Central memory CD8-positive, alpha-beta T cell (primary cell): ENCODE data around the gene SLC40A1.

Experiments used
- ATAC-seq: fragments of 150-1000 bp; cut with Tn5 transposase; replicated peaks from 2 replicates; pipeline ENCODE4 v1.10.0; 2022; ENCODE audit warnings: mild to moderate bottlenecking, moderate FRiP score, moderate number of reproducible peaks; ENCODE audit not compliant: poor library complexity, severe bottlenecking; ENCODE audit errors: extremely low read depth
- DNase-seq, 2 donors: peaks; one replicate each; pipeline ENCODE4 v3.0.0; 2021; ENCODE audit warnings: low spot score in 2 of 2
- H3K27ac Mint-ChIP-seq: one replicate; pipeline ENCODE4 v1.8.0; 2022; ENCODE audit warnings: low read depth, mild to moderate bottlenecking, moderate library complexity, mixed read lengths
- H3K27me3 Mint-ChIP-seq: one replicate; pipeline ENCODE4 v1.8.0; 2022; ENCODE audit warnings: mixed read lengths
- H3K36me3 Mint-ChIP-seq: one replicate; pipeline ENCODE4 v1.8.0; 2022; ENCODE audit warnings: mild to moderate bottlenecking, moderate library complexity, mixed read lengths; ENCODE audit not compliant: insufficient read depth
- H3K4me1 Mint-ChIP-seq: one replicate; pipeline ENCODE4 v1.8.0; 2022; ENCODE audit warnings: mixed read lengths
- H3K4me3 Mint-ChIP-seq: one replicate; pipeline ENCODE4 v1.8.0; 2022; ENCODE audit warnings: mild to moderate bottlenecking, moderate library complexity, mixed read lengths
- H3K9me3 Mint-ChIP-seq: one replicate; pipeline ENCODE4 v1.8.0; 2022; ENCODE audit warnings: mixed read lengths

The SLC40A1 gene

GRCh38 chr2:189555232-189555631, 25.4 kb downstream of the SLC40A1 start:
- DNase-seq: no peak
- no peak for ATAC-seq
- peaks cover 8% of the 10 kb centered on the region for H3K4me1 Mint-ChIP-seq
- H3K9me3 Mint-ChIP-seq: no peaks in the 10 kb centered on the region
- peaks cover 13% of the 10 kb centered on the region for H3K27me3 Mint-ChIP-seq
- H3K36me3 Mint-ChIP-seq: no peaks in the 10 kb centered on the region
- no peak overlapping the region for H3K27ac Mint-ChIP-seq
- no peak overlapping the region for H3K4me3 Mint-ChIP-seq

GRCh38 chr2:189553504-189554088, 27.0 kb downstream of the SLC40A1 start:
- no peak overlapping the region for H3K4me3 Mint-ChIP-seq
- H3K36me3 Mint-ChIP-seq: no peaks in the 10 kb centered on the region
- no peaks in the 10 kb centered on the region for H3K4me1 Mint-ChIP-seq
- DNase-seq (no peak), ATAC-seq (no peak)
- H3K27me3 Mint-ChIP-seq: peaks cover 13% of the 10 kb centered on the region
- no peak overlapping the region for H3K27ac Mint-ChIP-seq
- no peaks in the 10 kb centered on the region for H3K9me3 Mint-ChIP-seq

GRCh38 chr2:189552991-189553404, 27.6 kb downstream of the SLC40A1 start:
- Mint-ChIP-seq H3K27me3 (peaks cover 13% of the 10 kb centered on the region), H3K9me3 (no peaks in the 10 kb centered on the region), H3K4me3 (no peak overlapping the region), H3K27ac (no peak overlapping the region), H3K36me3 (no peaks in the 10 kb centered on the region), H3K4me1 (no peaks in the 10 kb centered on the region)
- DNase-seq (no peak), ATAC-seq (no peak)

GRCh38 chr2:189552334-189552990, 28.1 kb downstream of the SLC40A1 start:
- Mint-ChIP-seq H3K4me1 (no peaks in the 10 kb centered on the region), H3K4me3 (no peak overlapping the region), H3K27me3 (peaks cover 13% of the 10 kb centered on the region), H3K9me3 (no peaks in the 10 kb centered on the region), H3K27ac (no peak overlapping the region), H3K36me3 (no peaks in the 10 kb centered on the region)
- DNase-seq: no peak
- no peak for ATAC-seq

GRCh38 chr2:189551808-189552207, 28.8 kb downstream of the SLC40A1 start:
- no peak overlapping the region for H3K4me3 Mint-ChIP-seq
- no peaks in the 10 kb centered on the region for H3K4me1 Mint-ChIP-seq
- no peak overlapping the region for H3K27ac Mint-ChIP-seq
- no peaks in the 10 kb centered on the region for H3K9me3 Mint-ChIP-seq
- DNase-seq: no peak
- peaks cover 16% of the 10 kb centered on the region for H3K27me3 Mint-ChIP-seq
- ATAC-seq: no peak
- H3K36me3 Mint-ChIP-seq: no peaks in the 10 kb centered on the region

- Mint-ChIP-seq H3K9me3 (no peaks in the 10 kb centered on the region), H3K27me3 (peaks cover 21% of the 10 kb centered on the region), H3K4me3 (no peak overlapping the region), H3K4me1 (no peaks in the 10 kb centered on the region), H3K36me3 (no peaks in the 10 kb centered on the region), H3K27ac (no peak overlapping the region)
- no peak for DNase-seq
- ATAC-seq: no peak
These were observed 31.1 kb downstream of the SLC40A1 start for GRCh38 chr2:189549449-189549832.

GRCh38 chr2:189548666-189549448, 31.7 kb downstream of the SLC40A1 start:
- peaks cover 21% of the 10 kb centered on the region for H3K27me3 Mint-ChIP-seq
- ATAC-seq (no peak), DNase-seq (no peak)
- H3K9me3 Mint-ChIP-seq: no peaks in the 10 kb centered on the region
- H3K27ac Mint-ChIP-seq: no peak overlapping the region
- no peaks in the 10 kb centered on the region for H3K36me3 Mint-ChIP-seq
- H3K4me3 Mint-ChIP-seq: no peak overlapping the region
- H3K4me1 Mint-ChIP-seq: no peaks in the 10 kb centered on the region

- DNase-seq (no peak), ATAC-seq (no peak)
- Mint-ChIP-seq H3K36me3 (no peaks in the 10 kb centered on the region), H3K4me3 (no peak overlapping the region), H3K4me1 (no peaks in the 10 kb centered on the region), H3K9me3 (no peaks in the 10 kb centered on the region), H3K27ac (no peak overlapping the region), H3K27me3 (peaks cover 29% of the 10 kb centered on the region)
These were observed 35.2 kb downstream of the SLC40A1 start for GRCh38 chr2:189545418-189545817.

- ATAC-seq: no peak
- H3K4me3 Mint-ChIP-seq: no peak overlapping the region
These were observed 36.1 kb downstream of the SLC40A1 start for GRCh38 chr2:189544318-189545042.

GRCh38 chr2:189543367-189543766, 37.2 kb downstream of the SLC40A1 start:
- Mint-ChIP-seq H3K9me3 (no peaks in the 10 kb centered on the region), H3K4me1 (no peaks in the 10 kb centered on the region), H3K27me3 (peaks cover 36% of the 10 kb centered on the region), H3K27ac (no peak overlapping the region), H3K36me3 (no peaks in the 10 kb centered on the region), H3K4me3 (no peak overlapping the region)
- ATAC-seq (no peak), DNase-seq (no peak)

More at GRCh38 chr2:189544318-189545042, 36.1 kb downstream of the SLC40A1 start:
- H3K9me3 Mint-ChIP-seq: no peaks in the 10 kb centered on the region
- H3K27ac Mint-ChIP-seq: no peak overlapping the region
- peaks cover 29% of the 10 kb centered on the region for H3K27me3 Mint-ChIP-seq
- DNase-seq: no peak
- no peaks in the 10 kb centered on the region for H3K4me1 Mint-ChIP-seq
- no peaks in the 10 kb centered on the region for H3K36me3 Mint-ChIP-seq

- peaks cover 44% of the 10 kb centered on the region for H3K27me3 Mint-ChIP-seq
- no peaks in the 10 kb centered on the region for H3K36me3 Mint-ChIP-seq
- H3K9me3 Mint-ChIP-seq: no peaks in the 10 kb centered on the region
- no peaks in the 10 kb centered on the region for H3K4me1 Mint-ChIP-seq
- no peak overlapping the region for H3K4me3 Mint-ChIP-seq
- no peak overlapping the region for H3K27ac Mint-ChIP-seq
- DNase-seq (no peak), ATAC-seq (no peak)
These were observed 38.3 kb downstream of the SLC40A1 start for GRCh38 chr2:189542145-189542882.

GRCh38 chr2:189541591-189541990, 39.0 kb downstream of the SLC40A1 start:
- H3K27ac Mint-ChIP-seq: no peak overlapping the region
- no peaks in the 10 kb centered on the region for H3K4me1 Mint-ChIP-seq
- H3K36me3 Mint-ChIP-seq: no peaks in the 10 kb centered on the region
- ATAC-seq: no peak
- no peak overlapping the region for H3K4me3 Mint-ChIP-seq
- H3K9me3 Mint-ChIP-seq: no peaks in the 10 kb centered on the region
- DNase-seq: no peak
- peaks cover 47% of the 10 kb centered on the region for H3K27me3 Mint-ChIP-seq
